ENCODE measurements around the gene GPSM1. TPM values are rescaled to one million over a fixed set of nuclear protein-coding genes. Genes with fewer than 3 reads are reported as not detected.

GPSM1 gene
- total RNA-seq, 1 experiment from 2014 or later, result 24.7 TPM

DNA sequence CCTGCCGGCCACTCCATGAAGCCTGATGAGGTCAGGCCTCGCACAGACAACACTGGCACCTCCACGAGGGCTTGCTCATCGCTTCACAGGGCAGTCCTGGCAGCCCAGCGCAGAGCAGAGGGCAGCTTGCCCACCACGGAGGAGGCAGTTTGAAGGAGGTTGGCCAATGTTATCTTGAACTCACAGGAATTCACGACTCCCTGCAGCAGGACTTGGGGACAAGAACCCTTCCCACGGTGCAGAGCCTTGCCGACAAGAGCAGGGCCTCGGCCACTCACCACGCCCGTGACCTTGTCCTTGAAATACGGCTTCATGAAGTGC lies 67.6 kb downstream of the GPSM1 start:
- no peak overlapping the region for H4K91ac ChIP-seq (ENCODE audit: insufficient read length, low read depth, low read length)
- H3K27me3 Mint-ChIP-seq (ENCODE audit: low read depth), result no peaks in the 10 kb centered on the region
- H3K4me3 Mint-ChIP-seq, result no peak overlapping the region
- no peak overlapping the region for H2BK15ac ChIP-seq (ENCODE audit: low read depth, low read length)
- H3K36me3 Mint-ChIP-seq (ENCODE audit: insufficient read depth in 1 of 3, low read depth in 3 of 3), result peaks cover 33 to 69% (median 61%) of the 10 kb centered on the region in 3 experiments; a peak in 6 of 7 replicates
- no peaks in the 10 kb centered on the region for H3K9me3 Mint-ChIP-seq
- no peak overlapping the region for H3K9ac ChIP-seq (ENCODE audit: extremely low read depth, insufficient read length, low read length)
- H4K5ac ChIP-seq (ENCODE audit: insufficient read length, low read depth, low read length), result no peak overlapping the region
- no peak overlapping the region for H2BK20ac ChIP-seq (ENCODE audit: low read depth, low read length, poor library complexity, severe bottlenecking)
- H2BK12ac ChIP-seq (ENCODE audit: insufficient read length, low read depth, low read length), result no peak overlapping the region
- no peak for TF ChIP-seq CTCF (conservative IDR thresholded peaks at IDR 0.05)
- H3K79me1 ChIP-seq (ENCODE audit: insufficient read depth, low read depth, low read length, poor library complexity, severe bottlenecking), result peaks cover 7% of the 10 kb centered on the region
- H3K18ac ChIP-seq (ENCODE audit: insufficient read length, low read depth, low read length), result no peak overlapping the region
- H4K8ac ChIP-seq (replicated peaks; ENCODE audit: insufficient read length, low read depth, low read length), result no peak overlapping the region
- H3K79me2 ChIP-seq (ENCODE audit: insufficient read depth, low read length), result peaks cover 12% of the 10 kb centered on the region; the same call in 1 of the 2 replicates
- no peak overlapping the region for H2AFZ ChIP-seq (ENCODE audit: low read length)
- H3K23ac ChIP-seq (ENCODE audit: insufficient read length, low read depth, low read length), result no peak overlapping the region
- H2BK120ac ChIP-seq (ENCODE audit: low read depth, low read length, poor library complexity, severe bottlenecking), result no peak overlapping the region
- H3K23me2 ChIP-seq (ENCODE audit: insufficient read length, low read depth, low read length, poor library complexity, severe bottlenecking), result peaks cover 6% of the 10 kb centered on the region
- no peak overlapping the region for H3K27ac Mint-ChIP-seq
- H3K14ac ChIP-seq (ENCODE audit: insufficient read depth, low read length), result no peak overlapping the region
- H3K4me2 ChIP-seq (ENCODE audit: insufficient read depth, insufficient read length, low read length), result no peak overlapping the region
- no peaks in the 10 kb centered on the region for H3K27me3 ChIP-seq (ENCODE audit: insufficient read depth, low read length)
- no peaks in the 10 kb centered on the region for H3K9me3 ChIP-seq (ENCODE audit: control insufficient read depth, low read depth, low read length)
- no peak overlapping the region for H2BK5ac ChIP-seq (ENCODE audit: insufficient read length, low read length)
- no peak overlapping the region for H2AK5ac ChIP-seq (ENCODE audit: insufficient read length, low read length)
- H3T11ph ChIP-seq (ENCODE audit: low read length), result no peak overlapping the region
- H3K4me1 Mint-ChIP-seq, result peaks cover 7 to 8% of the 10 kb centered on the region in 2 experiments
- no peak overlapping the region for H3K4ac ChIP-seq (ENCODE audit: low read depth, low read length)
- no CpG with 5 or more reads among the region's 13 CpGs for WGBS (ENCODE audit: extremely low coverage, insufficient read length, low lambda C conversion rate)
- H3K27ac ChIP-seq (ENCODE audit: insufficient read length, low read depth, low read length), result no peak overlapping the region
- H3K4me1 ChIP-seq (ENCODE audit: insufficient read depth, low read length), result no peaks in the 10 kb centered on the region
- no peak overlapping the region for H3K56ac ChIP-seq (ENCODE audit: insufficient read length, low read depth, low read length)
- no peak for DNase-seq
- H4K20me1 ChIP-seq (ENCODE audit: control insufficient read depth, insufficient read depth, insufficient read length), result no peaks in the 10 kb centered on the region
